ENCODE measurements around the gene ACTG1. TPM values are rescaled to one million over a fixed set of nuclear protein-coding genes. Genes with fewer than 3 reads are reported as not detected.

The ACTG1 gene
- total RNA-seq, 4 donors from 2014 or later = 829 to 1,848 (median 1,550) TPM

DNA sequence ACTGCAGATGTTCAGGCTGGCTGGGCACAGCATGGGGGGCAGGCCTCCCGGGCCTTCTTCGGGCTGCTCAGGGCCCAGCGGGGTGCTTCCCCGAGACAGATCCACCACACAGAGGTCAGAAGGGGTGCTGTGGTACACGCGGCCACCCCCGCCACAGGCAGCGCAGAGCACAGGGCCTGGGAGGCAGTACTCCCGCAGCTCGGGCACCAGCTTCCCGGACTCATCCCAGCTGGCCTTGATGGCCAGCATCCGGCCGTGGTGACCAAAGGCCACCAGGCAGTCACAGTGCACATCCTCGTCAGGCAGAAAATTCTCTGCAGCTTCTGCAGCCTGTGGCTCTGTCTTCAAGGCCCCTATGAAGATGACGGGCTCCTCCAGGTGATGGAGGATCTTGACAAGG lies 37.7 kb upstream of the ACTG1 start:
- no peak for ATAC-seq
- peaks cover 0 to 39% (median 14%) of the 10 kb centered on the region in 3 donors for H3K4me1 ChIP-seq
- H3K27me3 ChIP-seq = no peaks in the 10 kb centered on the region
- no peak overlapping the region for H3K27ac ChIP-seq
- peaks cover 0 to 54% of the 10 kb centered on the region in 2 donors for H3K36me3 ChIP-seq
- no peak overlapping the region for H3K4me3 ChIP-seq
- TF ChIP-seq POLR2AphosphoS5 (IDR thresholded peaks at IDR 0.05) (no peak), EP300 (IDR thresholded peaks at IDR 0.05) (no peak), POLR2A (IDR thresholded peaks at IDR 0.05) (no peak)
- TF ChIP-seq, protein P1, sequence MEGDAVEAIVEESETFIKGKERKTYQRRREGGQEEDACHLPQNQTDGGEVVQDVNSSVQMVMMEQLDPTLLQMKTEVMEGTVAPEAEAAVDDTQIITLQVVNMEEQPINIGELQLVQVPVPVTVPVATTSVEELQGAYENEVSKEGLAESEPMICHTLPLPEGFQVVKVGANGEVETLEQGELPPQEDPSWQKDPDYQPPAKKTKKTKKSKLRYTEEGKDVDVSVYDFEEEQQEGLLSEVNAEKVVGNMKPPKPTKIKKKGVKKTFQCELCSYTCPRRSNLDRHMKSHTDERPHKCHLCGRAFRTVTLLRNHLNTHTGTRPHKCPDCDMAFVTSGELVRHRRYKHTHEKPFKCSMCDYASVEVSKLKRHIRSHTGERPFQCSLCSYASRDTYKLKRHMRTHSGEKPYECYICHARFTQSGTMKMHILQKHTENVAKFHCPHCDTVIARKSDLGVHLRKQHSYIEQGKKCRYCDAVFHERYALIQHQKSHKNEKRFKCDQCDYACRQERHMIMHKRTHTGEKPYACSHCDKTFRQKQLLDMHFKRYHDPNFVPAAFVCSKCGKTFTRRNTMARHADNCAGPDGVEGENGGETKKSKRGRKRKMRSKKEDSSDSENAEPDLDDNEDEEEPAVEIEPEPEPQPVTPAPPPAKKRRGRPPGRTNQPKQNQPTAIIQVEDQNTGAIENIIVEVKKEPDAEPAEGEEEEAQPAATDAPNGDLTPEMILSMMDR (IDR thresholded peaks at IDR 0.05) = no peak
- no peaks in the 10 kb centered on the region for H3K9me3 ChIP-seq
- no CpG with 5 or more reads among the region's 15 CpGs for WGBS, 2 donors (ENCODE audit: low coverage in 1 of 2)

DNA sequence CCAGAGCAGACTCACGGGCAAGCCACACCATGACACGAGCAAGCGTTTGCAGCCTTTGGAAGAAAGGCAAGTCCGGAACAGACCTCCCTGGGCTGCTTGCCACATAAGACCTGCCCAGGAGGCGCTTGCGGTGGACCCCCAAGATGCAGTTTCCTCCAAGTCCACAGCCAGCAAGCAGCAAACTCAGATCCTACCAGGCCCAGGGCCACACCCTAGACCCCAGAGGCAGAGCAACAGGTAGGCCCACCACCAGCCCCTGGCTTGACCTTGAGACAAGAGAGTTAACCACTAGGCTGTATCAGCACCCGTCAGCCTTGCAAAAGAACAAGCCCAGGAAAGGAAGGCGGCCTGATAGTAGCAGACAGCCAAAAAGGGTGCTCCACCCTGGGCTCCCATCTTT lies 37.2 kb upstream of the ACTG1 start:
- TF ChIP-seq POLR2AphosphoS5 (IDR thresholded peaks at IDR 0.05) (no peak), EP300 (IDR thresholded peaks at IDR 0.05) (no peak), POLR2A (IDR thresholded peaks at IDR 0.05) (no peak)
- TF ChIP-seq, protein P1 (IDR thresholded peaks at IDR 0.05) = no peak
- Histone ChIP-seq H3K27ac (no peak overlapping the region), H3K9me3 (no peaks in the 10 kb centered on the region), H3K36me3 (peaks cover 0 to 58% of the 10 kb centered on the region in 2 donors), H3K4me3 (no peak overlapping the region), H3K4me1 (peaks cover 0 to 39% (median 14%) of the 10 kb centered on the region in 3 donors), H3K27me3 (no peaks in the 10 kb centered on the region)
- no peak for ATAC-seq
- 100% methylated on average over 2 of the region's 8 CpGs; no CpG with 5 or more reads in 1 of the 2 donors for WGBS, 2 donors (ENCODE audit: low coverage in 1 of 2)

DNA sequence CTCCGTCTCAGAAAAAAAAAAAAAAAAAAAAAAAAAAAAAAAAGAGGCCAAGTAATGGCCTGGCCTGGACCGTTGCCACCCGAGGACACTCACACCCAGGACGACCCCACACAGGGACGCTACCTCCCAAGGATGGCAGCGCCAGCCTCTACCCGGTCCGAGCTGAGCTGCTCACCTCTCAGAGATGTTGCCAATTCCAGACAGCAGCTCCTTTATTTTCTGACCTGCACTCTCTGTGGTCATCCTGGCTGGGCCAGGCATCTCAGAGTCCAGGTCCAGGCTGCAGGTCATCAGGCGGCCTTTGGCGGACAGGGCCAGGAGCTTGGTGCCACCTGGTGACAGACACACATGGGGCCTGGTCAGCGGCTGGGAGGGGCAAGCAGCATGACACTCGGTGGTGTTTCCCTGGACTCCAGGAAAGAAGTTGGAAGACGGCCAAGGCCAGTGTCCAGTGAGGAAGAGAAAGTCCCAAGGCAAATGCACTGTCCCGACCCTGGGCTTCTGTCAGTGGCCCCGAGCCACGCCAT lies 36.5 kb upstream of the ACTG1 start:
- no peak overlapping the region for H3K4me3 ChIP-seq
- no peak overlapping the region for H3K27ac ChIP-seq
- WGBS, 2 donors (ENCODE audit: low coverage in 1 of 2) = 85 to 94% methylated on average over 3 to 9 of the region's 16 CpGs
- peaks cover 0 to 37% (median 14%) of the 10 kb centered on the region in 3 donors for H3K4me1 ChIP-seq
- H3K27me3 ChIP-seq = no peaks in the 10 kb centered on the region
- H3K9me3 ChIP-seq = no peaks in the 10 kb centered on the region
- peaks cover 0 to 66% of the 10 kb centered on the region in 2 donors for H3K36me3 ChIP-seq
- no peak for ATAC-seq
- no peak for TF ChIP-seq POLR2A (IDR thresholded peaks at IDR 0.05)
- no peak for TF ChIP-seq POLR2AphosphoS5 (IDR thresholded peaks at IDR 0.05)
- TF ChIP-seq EP300 (IDR thresholded peaks at IDR 0.05) = no peak
- TF ChIP-seq, protein P1 (IDR thresholded peaks at IDR 0.05) = no peak

DNA sequence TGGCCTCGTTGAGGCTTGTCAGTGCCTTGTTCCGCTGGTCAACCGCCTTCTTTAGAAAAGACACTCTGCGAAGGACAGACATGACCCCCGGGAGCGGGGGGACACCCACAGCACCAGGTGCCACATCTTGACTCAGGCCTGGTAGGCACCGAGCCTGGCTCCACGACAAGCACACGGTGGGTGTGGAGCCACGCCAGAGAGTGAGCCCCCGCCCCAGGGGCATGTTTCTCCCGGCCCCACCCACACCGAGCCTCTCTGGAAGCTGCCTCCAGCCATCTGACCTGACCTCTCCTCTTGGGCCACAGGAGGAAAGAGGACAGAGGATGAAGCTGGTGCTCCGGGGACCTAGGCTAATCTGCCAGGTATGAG lies 35.0 kb upstream of the ACTG1 start:
- Histone ChIP-seq H3K36me3 (peaks cover 0 to 81% of the 10 kb centered on the region in 2 donors), H3K27me3 (no peaks in the 10 kb centered on the region), H3K9me3 (no peaks in the 10 kb centered on the region), H3K27ac (no peak overlapping the region), H3K4me1 (peaks cover 0 to 23% (median 6%) of the 10 kb centered on the region in 3 donors), H3K4me3 (no peak overlapping the region)
- 75% methylated on average over 3 of the region's 14 CpGs; no CpG with 5 or more reads in 1 of the 2 donors for WGBS, 2 donors (ENCODE audit: low coverage in 1 of 2)
- TF ChIP-seq, protein P1 (IDR thresholded peaks at IDR 0.05) = no peak
- TF ChIP-seq EP300 (IDR thresholded peaks at IDR 0.05) (no peak), POLR2AphosphoS5 (IDR thresholded peaks at IDR 0.05) (no peak), POLR2A (IDR thresholded peaks at IDR 0.05) (no peak)
- ATAC-seq = no peak

DNA sequence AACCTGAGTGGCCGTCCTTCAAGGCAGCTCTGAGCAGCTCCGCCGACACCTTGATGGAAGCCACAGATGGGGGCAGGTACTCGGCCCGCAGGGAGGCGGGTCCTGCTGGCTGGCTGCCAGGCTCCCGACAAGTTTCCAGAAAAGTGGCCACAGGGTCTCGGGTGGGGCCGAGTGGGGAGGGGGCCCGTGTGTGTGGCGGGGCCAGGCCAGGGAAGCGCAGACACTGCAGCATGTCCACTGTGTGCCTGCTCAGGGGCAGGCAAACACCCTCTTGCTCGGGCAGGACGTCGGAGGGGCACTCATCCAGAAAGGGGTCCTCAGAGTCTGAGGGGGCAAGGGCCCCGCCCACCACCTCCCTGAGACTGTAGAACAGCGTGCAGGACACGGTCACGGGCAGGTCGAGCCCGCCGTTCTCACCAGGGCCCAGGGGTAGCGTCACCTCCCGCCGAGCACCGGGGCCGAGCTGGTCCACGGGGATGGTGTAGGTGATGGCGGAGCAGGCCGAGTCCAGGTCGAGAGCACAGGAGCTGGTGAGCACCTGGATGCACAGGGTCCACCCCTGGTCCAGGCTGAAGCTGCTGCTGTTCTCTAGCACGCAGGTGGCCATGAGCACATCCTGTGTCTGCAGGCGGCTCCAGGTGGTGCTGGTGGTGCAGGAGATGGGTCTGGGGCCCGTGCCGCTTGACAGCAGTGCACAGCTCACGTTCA lies 34.5 kb upstream of the ACTG1 start:
- Histone ChIP-seq H3K4me3 (no peak overlapping the region), H3K36me3 (peaks cover 0 to 86% of the 10 kb centered on the region in 2 donors), H3K27me3 (no peaks in the 10 kb centered on the region), H3K9me3 (no peaks in the 10 kb centered on the region), H3K27ac (no peak overlapping the region), H3K4me1 (peaks cover 0 to 23% (median 6%) of the 10 kb centered on the region in 3 donors)
- WGBS, 2 donors (ENCODE audit: low coverage in 1 of 2) = 100% methylated on average over 3 of the region's 36 CpGs; no CpG with 5 or more reads in 1 of the 2 donors
- ATAC-seq = no peak
- no peak for TF ChIP-seq POLR2A (IDR thresholded peaks at IDR 0.05)
- no peak for TF ChIP-seq POLR2AphosphoS5 (IDR thresholded peaks at IDR 0.05)
- TF ChIP-seq, protein P1 (IDR thresholded peaks at IDR 0.05) = no peak
- no peak for TF ChIP-seq EP300 (IDR thresholded peaks at IDR 0.05)
